HepG2 (cell line): ENCODE results near the gene AFF4. TPM values are rescaled to one million over a fixed set of nuclear protein-coding genes. Genes with fewer than 3 reads are reported as not detected.

Source experiments
- AHR ChIP-seq: IDR thresholded peaks from 2 replicates; pipeline ENCODE4 v1.6.1; 2018; ENCODE audit warnings: missing genetic modification reagents, missing compliant biosample characterization
- DMAP1 ChIP-seq: IDR thresholded peaks from 2 replicates; pipeline ENCODE4 v1.6.1; 2016
- NFYB ChIP-seq: sonication (generic); formaldehyde crosslinking; IDR thresholded peaks from 2 replicates; pipeline ENCODE4 v1.4.0; 2020; ENCODE audit warnings: missing genetic modification reagents
- NR2F6 ChIP-seq, 2 experiments: IDR thresholded peaks; 2 replicates each; pipeline ENCODE4 v1.6.1; 2016; ENCODE audit warnings: antibody characterized with exemption in 1 of 2, mild to moderate bottlenecking in 1 of 2
- PHF5A ChIP-seq: IDR thresholded peaks from one replicate; pipeline ENCODE4 v1.6.1; 2018; ENCODE audit warnings: low read depth, missing genetic modification reagents; ENCODE audit not compliant: unreplicated experiment
- SMAD9 ChIP-seq: sonication (generic); formaldehyde crosslinking; IDR thresholded peaks from 2 replicates; pipeline ENCODE4 v1.5.1; 2020; ENCODE audit warnings: mild to moderate bottlenecking, missing genetic modification reagents
- ZMYM3 ChIP-seq: sonication (generic); formaldehyde crosslinking; IDR thresholded peaks from 2 replicates; pipeline ENCODE4 v1.5.1; 2020; ENCODE audit warnings: mild to moderate bottlenecking, missing genetic modification reagents
- ZNF30 ChIP-seq: sonication (generic); formaldehyde crosslinking; IDR thresholded peaks from 2 replicates; pipeline ENCODE4 v1.5.0; 2020; ENCODE audit warnings: mild to moderate bottlenecking, missing genetic modification reagents
- ZNF441 ChIP-seq: sonication (generic); formaldehyde crosslinking; IDR thresholded peaks from 2 replicates; pipeline ENCODE4 v1.7.0; 2021; ENCODE audit warnings: missing genetic modification reagents, borderline replicate concordance
- ZNF570 ChIP-seq: sonication (generic); formaldehyde crosslinking; IDR thresholded peaks from 2 replicates; pipeline ENCODE4 v1.4.0; 2020; ENCODE audit warnings: mild to moderate bottlenecking, missing genetic modification reagents, borderline replicate concordance
- ZNF777 ChIP-seq: sonication (generic); formaldehyde crosslinking; IDR thresholded peaks from 2 replicates; pipeline ENCODE4 v1.4.0; 2020; ENCODE audit warnings: missing genetic modification reagents
- ZSCAN29 ChIP-seq: sonication (generic); formaldehyde crosslinking; conservative IDR thresholded peaks from 2 replicates; pipeline ENCODE4 v1.4.0; 2020; ENCODE audit warnings: mild to moderate bottlenecking, missing genetic modification reagents
- polyA plus RNA-seq, 8 experiments: library from polyadenylated mRNA; depleted of rRNA in 3 of 8; stranded (reverse) in 7 of 8; unstranded in 1 of 8; fragments of >200 nt; fragmentation: Illumina TruSeq in 4 of 8; extraction: Trizol in 4 of 8; gene quantifications; 2 replicates each; pipeline versions ENCODE4 v1.2.1 to v1.2.3, GENCODE V29; 2011 to 2016; ENCODE audit warnings: low read depth in 4 of 8, missing spikeins in 1 of 8, mixed read lengths in 1 of 8; ENCODE audit not compliant: insufficient read depth in 1 of 8
- total RNA-seq, 5 experiments: library from RNA; depleted of rRNA; stranded (reverse); fragments of >200 nt; fragmentation: Illumina TruSeq; extraction: Trizol; gene quantifications; 2 replicates each; pipeline ENCODE4 v1.2.3, GENCODE V29; 2016; ENCODE audit warnings: low read depth in 1 of 5
- TF ChIP-seq, protein P1 (sequence below): sonication (generic); formaldehyde crosslinking; IDR thresholded peaks from 2 replicates; pipeline ENCODE4 v1.9.0; 2021; ENCODE audit warnings: mild to moderate bottlenecking, missing genetic modification reagents
- TF ChIP-seq, protein P2 (sequence below): sonication (generic); formaldehyde crosslinking; IDR thresholded peaks from 2 replicates; pipeline ENCODE4 v1.4.0; 2020; ENCODE audit warnings: missing genetic modification reagents
- TF ChIP-seq, protein P3 (sequence below): sonication (generic); formaldehyde crosslinking; IDR thresholded peaks from 2 replicates; pipeline ENCODE4 v1.8.1; 2023; ENCODE audit warnings: mild to moderate bottlenecking, inconsistent platforms, moderate library complexity, missing genetic modification reagents, borderline replicate concordance
- TF ChIP-seq, protein P4 (sequence below): sonication (generic); formaldehyde crosslinking; IDR thresholded peaks from 2 replicates; pipeline ENCODE4 v1.8.1; 2023; ENCODE audit warnings: missing genetic modification reagents, inconsistent platforms, borderline replicate concordance
- TF ChIP-seq, protein P5 (sequence below): sonication (generic); formaldehyde crosslinking; IDR thresholded peaks from 2 replicates; pipeline ENCODE4 v1.5.1; 2020; ENCODE audit warnings: mild to moderate bottlenecking, moderate library complexity, missing genetic modification reagents

AFF4 gene
- total and polyA plus RNA-seq, 2 of the 13 experiments (the other 11 are each of a cell fraction or from before 2014, with no cell fraction given) = 22.1 to 25.5 TPM

DNA sequence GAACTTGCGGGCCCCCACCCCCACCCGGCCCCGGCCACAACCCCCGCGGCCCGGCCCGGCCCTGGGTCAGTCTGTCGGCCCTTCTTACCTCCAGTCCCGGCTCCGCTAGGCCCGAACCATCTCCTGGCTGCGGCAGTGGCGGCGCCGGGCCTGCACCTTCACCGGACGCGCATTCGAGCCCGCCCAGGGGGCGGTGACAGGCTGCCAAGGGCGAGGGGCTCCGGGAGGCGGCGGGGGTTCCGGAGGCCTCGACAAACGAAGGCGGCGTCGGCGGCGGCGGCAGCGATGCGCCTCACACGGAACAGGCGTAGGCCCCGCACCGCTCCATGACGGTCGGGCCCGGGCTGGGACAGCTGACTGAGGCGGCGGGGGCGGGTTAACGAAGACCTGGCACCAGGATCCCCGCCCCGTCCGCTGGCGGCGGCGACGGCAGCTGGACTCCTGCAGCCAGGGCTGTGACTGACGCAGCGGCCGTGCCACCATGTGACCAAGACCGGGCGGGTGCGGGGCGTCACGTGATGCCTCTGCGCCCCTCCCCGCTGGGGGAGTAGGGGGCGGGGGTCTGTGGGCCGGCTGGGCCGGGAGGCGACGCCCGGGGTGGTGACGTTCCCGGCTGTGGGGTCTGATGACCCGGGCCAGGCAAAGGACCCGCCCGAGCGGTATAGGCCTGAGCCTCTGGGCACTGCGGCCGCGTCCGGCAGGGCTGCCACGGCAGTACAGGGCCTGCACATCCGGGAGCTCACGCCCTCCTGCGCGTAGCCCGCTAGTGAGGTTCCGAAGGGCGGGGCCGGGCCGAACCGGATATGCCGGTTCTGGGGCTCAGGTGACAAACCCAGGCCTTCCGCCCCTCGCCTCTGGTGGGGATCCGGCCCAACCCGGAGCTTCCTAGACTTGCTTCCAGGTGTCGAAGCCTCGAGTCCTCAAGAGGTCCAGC is at the start of gene AFF4 (continued):
- TF ChIP-seq, protein P1, sequence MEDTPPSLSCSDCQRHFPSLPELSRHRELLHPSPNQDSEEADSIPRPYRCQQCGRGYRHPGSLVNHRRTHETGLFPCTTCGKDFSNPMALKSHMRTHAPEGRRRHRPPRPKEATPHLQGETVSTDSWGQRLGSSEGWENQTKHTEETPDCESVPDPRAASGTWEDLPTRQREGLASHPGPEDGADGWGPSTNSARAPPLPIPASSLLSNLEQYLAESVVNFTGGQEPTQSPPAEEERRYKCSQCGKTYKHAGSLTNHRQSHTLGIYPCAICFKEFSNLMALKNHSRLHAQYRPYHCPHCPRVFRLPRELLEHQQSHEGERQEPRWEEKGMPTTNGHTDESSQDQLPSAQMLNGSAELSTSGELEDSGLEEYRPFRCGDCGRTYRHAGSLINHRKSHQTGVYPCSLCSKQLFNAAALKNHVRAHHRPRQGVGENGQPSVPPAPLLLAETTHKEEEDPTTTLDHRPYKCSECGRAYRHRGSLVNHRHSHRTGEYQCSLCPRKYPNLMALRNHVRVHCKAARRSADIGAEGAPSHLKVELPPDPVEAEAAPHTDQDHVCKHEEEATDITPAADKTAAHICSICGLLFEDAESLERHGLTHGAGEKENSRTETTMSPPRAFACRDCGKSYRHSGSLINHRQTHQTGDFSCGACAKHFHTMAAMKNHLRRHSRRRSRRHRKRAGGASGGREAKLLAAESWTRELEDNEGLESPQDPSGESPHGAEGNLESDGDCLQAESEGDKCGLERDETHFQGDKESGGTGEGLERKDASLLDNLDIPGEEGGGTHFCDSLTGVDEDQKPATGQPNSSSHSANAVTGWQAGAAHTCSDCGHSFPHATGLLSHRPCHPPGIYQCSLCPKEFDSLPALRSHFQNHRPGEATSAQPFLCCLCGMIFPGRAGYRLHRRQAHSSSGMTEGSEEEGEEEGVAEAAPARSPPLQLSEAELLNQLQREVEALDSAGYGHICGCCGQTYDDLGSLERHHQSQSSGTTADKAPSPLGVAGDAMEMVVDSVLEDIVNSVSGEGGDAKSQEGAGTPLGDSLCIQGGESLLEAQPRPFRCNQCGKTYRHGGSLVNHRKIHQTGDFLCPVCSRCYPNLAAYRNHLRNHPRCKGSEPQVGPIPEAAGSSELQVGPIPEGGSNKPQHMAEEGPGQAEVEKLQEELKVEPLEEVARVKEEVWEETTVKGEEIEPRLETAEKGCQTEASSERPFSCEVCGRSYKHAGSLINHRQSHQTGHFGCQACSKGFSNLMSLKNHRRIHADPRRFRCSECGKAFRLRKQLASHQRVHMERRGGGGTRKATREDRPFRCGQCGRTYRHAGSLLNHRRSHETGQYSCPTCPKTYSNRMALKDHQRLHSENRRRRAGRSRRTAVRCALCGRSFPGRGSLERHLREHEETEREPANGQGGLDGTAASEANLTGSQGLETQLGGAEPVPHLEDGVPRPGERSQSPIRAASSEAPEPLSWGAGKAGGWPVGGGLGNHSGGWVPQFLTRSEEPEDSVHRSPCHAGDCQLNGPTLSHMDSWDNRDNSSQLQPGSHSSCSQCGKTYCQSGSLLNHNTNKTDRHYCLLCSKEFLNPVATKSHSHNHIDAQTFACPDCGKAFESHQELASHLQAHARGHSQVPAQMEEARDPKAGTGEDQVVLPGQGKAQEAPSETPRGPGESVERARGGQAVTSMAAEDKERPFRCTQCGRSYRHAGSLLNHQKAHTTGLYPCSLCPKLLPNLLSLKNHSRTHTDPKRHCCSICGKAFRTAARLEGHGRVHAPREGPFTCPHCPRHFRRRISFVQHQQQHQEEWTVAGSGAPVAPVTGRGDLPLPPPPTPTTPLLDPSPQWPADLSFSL = peak; percentile 40; the same call in 1 of the 2 replicates
- TF ChIP-seq, protein P2, sequence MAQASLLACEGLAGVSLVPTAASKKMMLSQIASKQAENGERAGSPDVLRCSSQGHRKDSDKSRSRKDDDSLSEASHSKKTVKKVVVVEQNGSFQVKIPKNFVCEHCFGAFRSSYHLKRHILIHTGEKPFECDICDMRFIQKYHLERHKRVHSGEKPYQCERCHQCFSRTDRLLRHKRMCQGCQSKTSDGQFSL (CRISPR knock-in tag) = peak; percentile 74; the same call in 1 of the 2 replicates
- TF ChIP-seq DMAP1 (peak; percentile 88; the same call in 1 of the 2 replicates), SMAD9 (CRISPR knock-in tag) (peak; percentile 77), ZMYM3 (CRISPR knock-in tag) (peak; percentile 48; the same call in 1 of the 2 replicates), ZNF570 (CRISPR knock-in tag) (no peak), ZNF777 (CRISPR knock-in tag) (peak; percentile 86), ZNF30 (peak; percentile 87; the same call in 1 of the 2 replicates), ZSCAN29 (CRISPR knock-in tag) (no peak), PHF5A (no peak), ZNF441 (peak; percentile 74; the same call in 1 of the 2 replicates), NR2F6 (IDR thresholded peaks at IDR 0.05) (no peak), NR2F6 (CRISPR knock-in tag; IDR thresholded peaks at IDR 0.05) (peak; percentile 61; the same call in 1 of the 2 replicates), NFYB (CRISPR knock-in tag) (0 out of 2 replicates have a peak, but pooled peaks have one; percentile 34), AHR (CRISPR knock-in tag) (peak; percentile 77)
- TF ChIP-seq, protein P3, sequence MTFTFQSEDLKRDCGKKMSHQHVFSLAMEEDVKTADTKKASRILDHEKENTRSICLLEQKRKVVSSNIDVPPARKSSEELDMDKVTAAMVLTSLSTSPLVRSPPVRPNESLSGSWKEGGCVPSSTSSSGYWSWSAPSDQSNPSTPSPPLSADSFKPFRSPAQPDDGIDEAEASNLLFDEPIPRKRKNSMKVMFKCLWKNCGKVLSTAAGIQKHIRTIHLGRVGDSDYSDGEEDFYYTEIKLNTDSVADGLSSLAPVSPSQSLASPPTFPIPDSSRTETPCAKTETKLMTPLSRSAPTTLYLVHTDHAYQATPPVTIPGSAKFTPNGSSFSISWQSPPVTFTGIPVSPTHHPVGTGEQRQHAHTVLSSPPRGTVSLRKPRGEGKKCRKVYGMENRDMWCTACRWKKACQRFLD = peak; percentile 88; the same call in 1 of the 2 replicates
- TF ChIP-seq, protein P4, sequence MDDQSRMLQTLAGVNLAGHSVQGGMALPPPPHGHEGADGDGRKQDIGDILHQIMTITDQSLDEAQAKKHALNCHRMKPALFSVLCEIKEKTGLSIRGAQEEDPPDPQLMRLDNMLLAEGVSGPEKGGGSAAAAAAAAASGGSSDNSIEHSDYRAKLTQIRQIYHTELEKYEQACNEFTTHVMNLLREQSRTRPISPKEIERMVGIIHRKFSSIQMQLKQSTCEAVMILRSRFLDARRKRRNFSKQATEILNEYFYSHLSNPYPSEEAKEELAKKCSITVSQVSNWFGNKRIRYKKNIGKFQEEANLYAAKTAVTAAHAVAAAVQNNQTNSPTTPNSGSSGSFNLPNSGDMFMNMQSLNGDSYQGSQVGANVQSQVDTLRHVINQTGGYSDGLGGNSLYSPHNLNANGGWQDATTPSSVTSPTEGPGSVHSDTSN (CRISPR knock-in tag) = no peak; the same call in 1 of the 2 replicates
- TF ChIP-seq, protein P5, sequence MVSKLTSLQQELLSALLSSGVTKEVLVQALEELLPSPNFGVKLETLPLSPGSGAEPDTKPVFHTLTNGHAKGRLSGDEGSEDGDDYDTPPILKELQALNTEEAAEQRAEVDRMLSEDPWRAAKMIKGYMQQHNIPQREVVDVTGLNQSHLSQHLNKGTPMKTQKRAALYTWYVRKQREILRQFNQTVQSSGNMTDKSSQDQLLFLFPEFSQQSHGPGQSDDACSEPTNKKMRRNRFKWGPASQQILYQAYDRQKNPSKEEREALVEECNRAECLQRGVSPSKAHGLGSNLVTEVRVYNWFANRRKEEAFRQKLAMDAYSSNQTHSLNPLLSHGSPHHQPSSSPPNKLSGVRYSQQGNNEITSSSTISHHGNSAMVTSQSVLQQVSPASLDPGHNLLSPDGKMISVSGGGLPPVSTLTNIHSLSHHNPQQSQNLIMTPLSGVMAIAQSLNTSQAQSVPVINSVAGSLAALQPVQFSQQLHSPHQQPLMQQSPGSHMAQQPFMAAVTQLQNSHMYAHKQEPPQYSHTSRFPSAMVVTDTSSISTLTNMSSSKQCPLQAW (CRISPR knock-in tag) = peak; percentile 88
